AG09319 (cell line): ENCODE results near the gene CASTOR1.
A peak's percentile ranks its signal among the peaks of the same experiment; 100 is the strongest.

Experiments
- DNase-seq: peaks from one replicate; pipeline ENCODE4 v3.0.0-alpha.2; 2010; ENCODE audit warnings: low read depth; ENCODE audit errors: extremely low read depth
- CTCF ChIP-seq: IDR thresholded peaks from 2 replicates; pipeline ENCODE4 v1.5.1; 2011; ENCODE audit warnings: low read depth, mild to moderate bottlenecking, inconsistent platforms, low read length, moderate library complexity

CASTOR1 gene

GRCh38 chr22:30333707-30334087, 44.4 kb upstream of the CASTOR1 start:
- TF ChIP-seq CTCF: no peak
- no peak for DNase-seq

- no peak for TF ChIP-seq CTCF
- no peak for DNase-seq
These were observed 43.8 kb upstream of the CASTOR1 start for GRCh38 chr22:30332994-30333706.

GRCh38 chr22:30332551-30332950, 43.2 kb upstream of the CASTOR1 start:
- DNase-seq: no peak
- no peak for TF ChIP-seq CTCF

- DNase-seq: no peak
These were observed 39.3 kb upstream of the CASTOR1 start for GRCh38 chr22:30328466-30329049.

GRCh38 chr22:30327864-30328345, 38.6 kb upstream of the CASTOR1 start:
- TF ChIP-seq CTCF: no peak
- DNase-seq: no peak

More at GRCh38 chr22:30328466-30329049, 39.3 kb upstream of the CASTOR1 start:
- no peak for TF ChIP-seq CTCF

- peak; percentile 74 for DNase-seq
- no peak for TF ChIP-seq CTCF
These were observed 37.5 kb upstream of the CASTOR1 start, which contains the start of gene TBC1D10A for GRCh38 chr22:30326706-30327362. TSS of gene TBC1D10A (minus strand) at chr22:30326941. CDS start at chr22:30326881, 60 bp downstream.

- TF ChIP-seq CTCF: no peak
- DNase-seq: no peak
These were observed 37.0 kb upstream of the CASTOR1 start for GRCh38 chr22:30326255-30326705.
